ENCODE measurements around the gene ACP6. TPM values are rescaled to one million over a fixed set of nuclear protein-coding genes. Genes with fewer than 3 reads are reported as not detected.

Gene ACP6
- total and polyA plus RNA-seq, 2 of the 13 experiments (the other 11 are each of a cell fraction or from before 2014, with no cell fraction given) = 18.1 to 33.7 TPM

- Histone ChIP-seq H3K4me1 (ENCODE audit: insufficient read depth, low read length) (peaks cover 34% of the 10 kb centered on the region), H3K27ac (ENCODE audit: extremely low read length, insufficient read depth, low read length) (peak overlapping the region; percentile 74), H3K9me3 (ENCODE audit: low read length) (no peaks in the 10 kb centered on the region), H2AFZ (ENCODE audit: low read length) (no peak overlapping the region), H3K36me3 (replicated peaks in 1 of 2; ENCODE audit: control insufficient read depth in 1 of 2, insufficient read depth in 2 of 2, low read length in 2 of 2) (no peaks in the 10 kb centered on the region), H4K20me1 (ENCODE audit: insufficient read depth, low read length) (no peaks in the 10 kb centered on the region), H3K9ac (ENCODE audit: insufficient read depth, low read depth, low read length) (peak overlapping the region; percentile 70), H3K4me3 (replicated peaks in 1 of 3; ENCODE audit: insufficient read depth in 1 of 3, low read depth in 2 of 3, low read length in 3 of 3) (peak overlapping the region; percentile 65 to 91 (median 81)), H3K79me2 (ENCODE audit: insufficient read depth, low read length) (peaks cover 22% of the 10 kb centered on the region), H3K4me2 (ENCODE audit: low read depth, low read length) (peak overlapping the region; percentile 85), H3K27me3 (ENCODE audit: control insufficient read depth in 1 of 2, insufficient read depth in 2 of 2, low read length in 2 of 2) (peaks cover 0 to 10% of the 10 kb centered on the region in 2 experiments; a peak in 1 of 5 replicates)
- DNase-seq (ENCODE audit: low spot score) = peak; percentile 81
- no peak for FAIRE-seq
- intact Hi-C loops (cut with micrococcal nuclease; ENCODE audit: unreplicated experiment) (loop anchor here (1.0 kb wide), 3 partner anchors 12 to 41 kb away; no protein-coding TSS in a partner anchor), in situ Hi-C loops (cut with HindIII; ENCODE audit: extremely low pct_ligation_motif_present, low pct_unique_long_range_greater_than_20kb) (loop anchor here (5.0 kb wide), 1 partner anchor 42 kb away; no protein-coding TSS in a partner anchor)
- POLR2A ChIA-PET = interaction anchor here (0.7 to 3.7 kb wide), 11 partner anchors 12 to 84 kb away, joined by 3 to 27 read pairs (median 5); partner anchors contain the start of genes ACP6 and BCL9
- no TSS peak for BruUV-seq (replicated peaks)
- CTCF ChIA-PET (ENCODE audit: low intra/inter-chr PET ratio, low total read pairs) = interaction anchor here (1.1 to 2.4 kb wide), 3 partner anchors 28 to 42 kb away, joined by 3 to 15 read pairs (median 5); no protein-coding TSS in a partner anchor
- WGBS (ENCODE audit: low lambda C conversion rate) = 4% methylated on average over 12 of the region's 80 CpGs
- ATAC-seq = peak; percentile 94
- TF ChIP-seq ZKSCAN1 (IDR thresholded peaks at IDR 0.05; ENCODE audit: low read length) = no peak
- TF ChIP-seq PRDM15 (CRISPR knock-in tag; IDR thresholded peaks at IDR 0.05) = no peak
- 0 out of 2 replicates have a peak, but pooled peaks have one; percentile 8 for TF ChIP-seq PHF20 (CRISPR knock-in tag; IDR thresholded peaks at IDR 0.05)
- TF ChIP-seq HDAC1 (CRISPR knock-in tag; IDR thresholded peaks at IDR 0.05) = peak; percentile 11
- peak; percentile 53 for TF ChIP-seq TAF15 (IDR thresholded peaks at IDR 0.05; ENCODE audit: low read depth, low read length, poor library complexity, severe bottlenecking)
- TF ChIP-seq TRAFD1 (CRISPR knock-in tag; IDR thresholded peaks at IDR 0.05; ENCODE audit: borderline replicate concordance) = no peak
- TF ChIP-seq U2AF2 (IDR thresholded peaks at IDR 0.05; ENCODE audit: low read depth, low read length) = no peak
- no peak for TF ChIP-seq KLF13 (CRISPR knock-in tag; IDR thresholded peaks at IDR 0.05)
- TF ChIP-seq ZNF501 (CRISPR knock-in tag; IDR thresholded peaks at IDR 0.05) = 0 out of 2 replicates have a peak, but pooled peaks have one; percentile 44
- TF ChIP-seq ZNF614 (CRISPR knock-in tag; IDR thresholded peaks at IDR 0.05; ENCODE audit: borderline replicate concordance) = no peak
- TF ChIP-seq KLF12 (CRISPR knock-in tag; IDR thresholded peaks at IDR 0.05; ENCODE audit: borderline replicate concordance) = 0 out of 2 replicates have a peak, but pooled peaks have one; percentile 6
- TF ChIP-seq ASH2L (IDR thresholded peaks at IDR 0.05; ENCODE audit: insufficient read length, low read depth, low read length) = no peak
- 0 out of 2 replicates have a peak, but pooled peaks have one; percentile 12 for TF ChIP-seq ZBTB34 (CRISPR knock-in tag; IDR thresholded peaks at IDR 0.05)
Measured at GRCh38 chr1:147599362-147600118, 70.8 kb downstream of the ACP6 start.
